Muscle of leg (tissue), 11 donors: ENCODE results near the gene COL27A1. TPM values are rescaled to one million over a fixed set of nuclear protein-coding genes. Genes with fewer than 3 reads are reported as not detected.

ENCODE experiments used
- DNase-seq: peaks from one replicate; pipeline ENCODE4 v3.0.0; 2013
- H3K27ac ChIP-seq: one replicate; pipeline ENCODE4 v1.5.1; 2013; ENCODE audit warnings: mild to moderate bottlenecking, low read length, control low read depth
- H3K27me3 ChIP-seq: one replicate; pipeline ENCODE4 v1.6.1; 2013; ENCODE audit warnings: low read length; ENCODE audit not compliant: control insufficient read depth, insufficient read depth
- H3K36me3 ChIP-seq: one replicate; pipeline ENCODE4 v1.6.1; 2013; ENCODE audit warnings: low read length; ENCODE audit not compliant: control insufficient read depth, insufficient read depth
- H3K4me1 ChIP-seq: one replicate; pipeline ENCODE4 v1.6.1; 2013; ENCODE audit warnings: low read length; ENCODE audit not compliant: control insufficient read depth, insufficient read depth
- H3K4me3 ChIP-seq: one replicate; pipeline ENCODE4 v1.5.1; 2013; ENCODE audit warnings: low read length, control low read depth
- H3K9me3 ChIP-seq: replicated peaks from 2 replicates; pipeline ENCODE4 v1.6.1; 2013; ENCODE audit warnings: low read depth, low read length; ENCODE audit not compliant: control insufficient read depth
- WGBS: methylation state at CpG from one replicate; pipeline ENCODE4 v1.1.5; 2013; ENCODE audit warnings: missing lambda C conversion rate; ENCODE audit not compliant: insufficient coverage; 5-methylcytosine and 5-hydroxymethylcytosine counted together
- polyA plus RNA-seq, 8 donors: library from polyadenylated mRNA; unstranded; fragments of 120-200 nt; gene quantifications; one replicate each; pipeline versions ENCODE4 v1.2.1 to v1.2.3, GENCODE V29; 2013; ENCODE audit warnings: inconsistent platforms in 1 of 8, low replicate concordance in 1 of 8; ENCODE audit not compliant: insufficient read length in 8 of 8, insufficient read depth in 1 of 8
- total RNA-seq: library from RNA; stranded (reverse); fragments of 120-200 nt; gene quantifications from one replicate; pipeline ENCODE4 v1.2.4, GENCODE V29; 2013

The COL27A1 gene
- total and polyA plus RNA-seq, 9 donors = 22.1 to 41.3 (median 33.9) TPM

GRCh38 chr9:114196979-114197622 is 41.8 kb downstream of the COL27A1 start:
- no peak overlapping the region for H3K27ac ChIP-seq
- H3K27me3 ChIP-seq = peaks cover 2% of the 10 kb centered on the region
- 23% methylated on average over 3 of the region's 8 CpGs for WGBS
- peak; percentile 70 for DNase-seq
- no peaks in the 10 kb centered on the region for H3K9me3 ChIP-seq
- H3K4me1 ChIP-seq = peaks cover 18% of the 10 kb centered on the region
- peaks cover 58% of the 10 kb centered on the region for H3K36me3 ChIP-seq
- H3K4me3 ChIP-seq = no peak overlapping the region

- peaks cover 2% of the 10 kb centered on the region for H3K27me3 ChIP-seq
- no peak for DNase-seq
- no peak overlapping the region for H3K27ac ChIP-seq
- H3K4me1 ChIP-seq = peaks cover 18% of the 10 kb centered on the region
- H3K9me3 ChIP-seq = no peaks in the 10 kb centered on the region
- H3K4me3 ChIP-seq = no peak overlapping the region
- 73% methylated on average over 5 of the region's 8 CpGs for WGBS
- peaks cover 50% of the 10 kb centered on the region for H3K36me3 ChIP-seq
These were observed 43.1 kb downstream of the COL27A1 start for GRCh38 chr9:114198249-114199040.

DNA sequence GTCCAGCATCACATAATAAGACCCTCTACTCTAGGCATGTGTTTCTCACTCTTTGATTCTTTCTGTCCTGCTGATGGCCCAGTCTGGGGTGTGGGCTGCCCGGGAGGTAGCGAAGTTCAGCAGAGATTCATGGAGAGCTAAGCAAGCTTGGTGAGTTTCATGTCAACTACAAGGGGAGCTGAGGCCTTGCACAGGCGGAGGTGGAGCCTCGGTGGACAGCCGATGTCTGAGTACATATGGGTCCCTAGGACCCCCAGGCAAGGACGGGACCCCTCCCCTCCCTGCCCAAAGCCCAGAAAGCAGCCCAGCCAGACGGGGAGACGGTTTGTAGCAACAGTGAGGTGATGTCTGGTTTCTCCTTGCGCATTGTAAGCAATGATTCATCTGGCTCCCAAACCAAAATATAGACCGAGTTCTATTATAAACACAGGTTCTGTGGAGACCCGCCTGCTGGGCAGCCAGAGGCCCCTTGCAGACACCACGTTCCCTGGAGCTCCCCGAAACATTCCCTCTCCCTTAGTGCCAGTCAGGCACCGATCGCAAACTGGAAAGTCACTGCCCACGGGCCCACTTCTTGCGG is 45.5 kb downstream of the COL27A1 start:
- Histone ChIP-seq H3K27me3 (peaks cover 2% of the 10 kb centered on the region), H3K27ac (no peak overlapping the region), H3K9me3 (no peaks in the 10 kb centered on the region), H3K4me3 (no peak overlapping the region), H3K36me3 (peaks cover 40% of the 10 kb centered on the region), H3K4me1 (peaks cover 30% of the 10 kb centered on the region)
- WGBS = 80% methylated on average over 10 of the region's 17 CpGs
- no peak for DNase-seq

DNA sequence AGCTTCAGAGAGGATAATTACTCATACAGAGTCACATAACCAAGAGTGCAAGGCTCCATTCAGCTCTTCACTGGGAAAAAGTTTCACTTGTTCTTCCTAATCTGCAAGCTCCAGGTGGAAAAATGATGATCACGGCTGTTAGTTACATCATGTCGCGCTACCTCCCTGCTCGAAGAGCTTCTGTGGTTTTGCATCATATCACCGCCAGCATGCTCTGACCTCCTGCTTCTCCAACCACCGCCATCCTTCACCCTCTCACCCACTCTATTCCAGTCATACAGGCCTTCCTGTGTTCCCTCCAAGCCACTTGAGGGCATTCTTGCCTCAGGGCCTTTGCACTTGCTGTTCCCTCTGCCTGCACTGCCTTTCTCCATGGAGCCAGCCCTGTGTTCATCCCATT is 47.1 kb downstream of the COL27A1 start:
- Histone ChIP-seq H3K4me3 (no peak overlapping the region), H3K27me3 (peaks cover 2% of the 10 kb centered on the region), H3K9me3 (no peaks in the 10 kb centered on the region), H3K36me3 (peaks cover 26% of the 10 kb centered on the region), H3K4me1 (peaks cover 31% of the 10 kb centered on the region), H3K27ac (no peak overlapping the region)
- no peak for DNase-seq
- 85% methylated on average over 6 of the region's 6 CpGs for WGBS

DNA sequence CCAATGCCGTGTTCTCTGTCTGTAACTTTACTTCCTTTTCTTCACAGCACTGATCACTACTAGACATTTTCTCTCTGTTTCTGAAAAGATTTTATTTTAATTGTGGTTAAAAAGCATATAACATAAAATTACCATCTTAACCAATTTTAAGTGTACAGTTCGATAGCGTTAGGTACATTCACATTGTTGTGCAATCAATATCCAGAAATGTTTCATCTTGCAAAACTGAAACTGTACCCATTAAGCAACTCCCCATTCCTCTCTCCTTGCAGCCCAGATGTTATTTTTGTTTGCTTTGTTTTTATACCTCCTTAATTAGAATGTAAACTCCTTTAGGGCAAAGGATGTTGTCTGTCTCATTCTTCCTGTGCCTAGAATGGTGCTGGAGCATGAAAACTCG is 47.5 kb downstream of the COL27A1 start:
- peaks cover 2% of the 10 kb centered on the region for H3K27me3 ChIP-seq
- peaks cover 21% of the 10 kb centered on the region for H3K36me3 ChIP-seq
- DNase-seq = no peak
- no peak overlapping the region for H3K4me3 ChIP-seq
- H3K4me1 ChIP-seq = peaks cover 32% of the 10 kb centered on the region
- WGBS = no CpG with 5 or more reads among the region's 4 CpGs
- no peaks in the 10 kb centered on the region for H3K9me3 ChIP-seq
- H3K27ac ChIP-seq = no peak overlapping the region

DNA sequence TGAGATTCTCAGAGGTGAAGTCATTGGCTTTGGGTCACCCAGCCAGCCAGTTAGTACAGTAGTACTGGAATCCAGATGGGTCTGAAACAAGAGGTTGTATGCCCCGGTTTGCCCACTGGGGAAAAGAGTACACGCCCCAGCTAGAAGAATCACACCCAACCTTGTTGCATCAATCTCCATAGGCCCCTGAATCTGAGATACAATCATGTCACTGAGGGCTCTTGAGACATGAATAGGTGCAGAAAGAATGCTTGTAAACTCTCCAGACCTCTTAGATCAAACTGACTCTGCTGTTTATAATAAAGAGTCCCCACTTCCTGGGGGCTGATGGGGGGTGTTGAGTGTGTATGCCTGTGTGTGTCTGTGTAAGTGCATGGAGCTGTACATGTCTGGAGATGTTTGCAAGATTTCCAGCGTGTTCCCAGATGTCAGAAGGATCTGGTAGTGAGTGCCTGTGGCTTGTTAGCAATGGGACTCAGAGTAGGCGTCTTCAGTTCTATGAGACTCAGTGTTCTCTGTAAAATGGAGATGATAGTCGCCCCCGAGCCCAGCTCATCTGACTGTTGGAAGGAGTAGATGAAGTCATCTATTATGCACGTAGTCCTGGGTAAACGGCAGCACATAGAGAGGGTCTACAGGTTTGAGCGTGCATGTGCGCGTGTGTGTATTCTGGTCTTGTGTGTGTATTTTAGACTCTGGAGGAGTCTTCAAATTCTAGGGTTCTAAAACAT is 48.2 kb downstream of the COL27A1 start:
- H3K27ac ChIP-seq = no peak overlapping the region
- WGBS = 90% methylated on average over 10 of the region's 11 CpGs
- peaks cover 2% of the 10 kb centered on the region for H3K27me3 ChIP-seq
- no peak overlapping the region for H3K4me3 ChIP-seq
- H3K36me3 ChIP-seq = peaks cover 20% of the 10 kb centered on the region
- peaks cover 39% of the 10 kb centered on the region for H3K4me1 ChIP-seq
- no peak for DNase-seq
- H3K9me3 ChIP-seq = no peaks in the 10 kb centered on the region

GRCh38 chr9:114204265-114204664 is 48.9 kb downstream of the COL27A1 start:
- no peaks in the 10 kb centered on the region for H3K9me3 ChIP-seq
- 96% methylated on average over 2 of the region's 4 CpGs for WGBS
- no peak for DNase-seq

GRCh38 chr9:114205171-114206015 is 50.1 kb downstream of the COL27A1 start:
- peaks cover 57% of the 10 kb centered on the region for H3K4me1 ChIP-seq
- peaks cover 23% of the 10 kb centered on the region for H3K36me3 ChIP-seq
- H3K9me3 ChIP-seq = no peaks in the 10 kb centered on the region
- H3K4me3 ChIP-seq = no peak overlapping the region
- H3K27ac ChIP-seq = no peak overlapping the region
- 71% methylated on average over 9 of the region's 10 CpGs for WGBS
- DNase-seq = peak; percentile 73
- H3K27me3 ChIP-seq = no peaks in the 10 kb centered on the region

More at GRCh38 chr9:114204265-114204664, 48.9 kb downstream of the COL27A1 start:
- peaks cover 2% of the 10 kb centered on the region for H3K27me3 ChIP-seq
- H3K4me3 ChIP-seq = no peak overlapping the region
- H3K36me3 ChIP-seq = peaks cover 19% of the 10 kb centered on the region
- H3K27ac ChIP-seq = no peak overlapping the region
- H3K4me1 ChIP-seq = peaks cover 46% of the 10 kb centered on the region

DNA sequence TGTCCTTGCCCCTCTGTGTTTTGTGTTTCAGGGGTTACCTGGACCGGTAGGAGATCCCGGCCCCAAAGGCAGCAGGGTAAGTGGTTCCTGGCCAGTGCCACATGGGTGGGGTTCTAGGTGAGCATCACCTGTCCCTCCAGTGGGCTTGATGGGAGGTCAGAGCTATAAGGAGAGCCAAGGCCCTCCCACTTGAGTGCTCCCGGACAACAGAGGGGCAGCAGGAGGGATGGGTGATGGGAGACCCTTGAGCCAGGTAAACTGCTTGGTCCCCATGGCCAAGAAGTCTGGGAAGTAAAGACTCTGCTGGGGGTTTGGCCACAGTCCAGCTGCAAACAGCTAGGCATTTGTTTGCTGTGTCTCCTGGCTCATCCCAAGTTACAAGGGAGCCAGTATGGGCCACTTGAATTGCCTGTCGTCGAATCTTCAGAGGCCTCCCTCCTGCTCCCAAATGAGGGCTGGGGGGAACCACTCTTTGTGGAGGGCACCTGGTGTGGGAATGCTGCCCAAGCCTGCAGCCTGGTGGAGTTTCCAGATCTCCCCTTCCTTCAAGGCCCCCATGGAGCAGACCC is 51.0 kb downstream of the COL27A1 start:
- Histone ChIP-seq H3K9me3 (no peaks in the 10 kb centered on the region), H3K36me3 (peaks cover 19% of the 10 kb centered on the region), H3K27me3 (peaks cover 2% of the 10 kb centered on the region), H3K4me1 (peaks cover 66% of the 10 kb centered on the region), H3K27ac (peak overlapping the region; percentile 75), H3K4me3 (no peak overlapping the region)
- DNase-seq = no peak
- 76% methylated on average over 5 of the region's 5 CpGs for WGBS
